H9 (cell line): ENCODE measurements around the gene TMEM39A. TPM values are rescaled to one million over a fixed set of nuclear protein-coding genes. Genes with fewer than 3 reads are reported as not detected.
A peak's percentile ranks its signal among the peaks of the same experiment; 100 is the strongest.

Experiments
- DNase-seq: peaks from one replicate; pipeline ENCODE4 v3.0.0-alpha.2; 2017
- H2AFZ ChIP-seq: one replicate; pipeline ENCODE4 v1.6.1; 2013; ENCODE audit warnings: mild to moderate bottlenecking, low read length, control low read depth, moderate library complexity
- H2AK5ac ChIP-seq: 2 replicates; pipeline ENCODE4 v1.6.1; 2013; ENCODE audit warnings: low read length, control low read depth, mixed read lengths; ENCODE audit not compliant: insufficient read length
- H2BK120ac ChIP-seq: one replicate; pipeline ENCODE4 v1.6.1; 2013; ENCODE audit warnings: low read depth, mild to moderate bottlenecking, low read length, control low read depth, inconsistent platforms; ENCODE audit not compliant: poor library complexity, severe bottlenecking
- H2BK12ac ChIP-seq: 2 replicates; pipeline ENCODE4 v1.6.1; 2013; ENCODE audit warnings: low read length, control low read depth, mixed read lengths, low read depth; ENCODE audit not compliant: insufficient read length
- H2BK15ac ChIP-seq: 2 replicates; pipeline ENCODE4 v1.6.1; 2013; ENCODE audit warnings: low read depth, low read length, control low read depth
- H2BK20ac ChIP-seq: one replicate; pipeline ENCODE4 v1.6.1; 2013; ENCODE audit warnings: low read depth, mild to moderate bottlenecking, low read length, control low read depth, inconsistent platforms; ENCODE audit not compliant: poor library complexity, severe bottlenecking
- H2BK5ac ChIP-seq: 2 replicates; pipeline ENCODE4 v1.6.1; 2013; ENCODE audit warnings: low read length, control low read depth, mixed read lengths; ENCODE audit not compliant: insufficient read length
- H3K14ac ChIP-seq: 2 replicates; pipeline ENCODE4 v1.6.1; 2013; ENCODE audit warnings: low read length, control low read depth; ENCODE audit not compliant: insufficient read depth
- H3K18ac ChIP-seq: 2 replicates; pipeline ENCODE4 v1.6.1; 2013; ENCODE audit warnings: low read depth, mild to moderate bottlenecking, mixed read lengths, low read length, control low read depth; ENCODE audit not compliant: insufficient read length
- H3K23ac ChIP-seq: 2 replicates; pipeline ENCODE4 v1.6.1; 2013; ENCODE audit warnings: low read length, control low read depth, mixed read lengths, low read depth; ENCODE audit not compliant: insufficient read length
- H3K23me2 ChIP-seq: 2 replicates; pipeline ENCODE4 v1.6.1; 2013; ENCODE audit warnings: low read depth, mild to moderate bottlenecking, mixed read lengths, low read length, control low read depth; ENCODE audit not compliant: insufficient read length, poor library complexity, severe bottlenecking
- H3K27ac ChIP-seq: 2 replicates; pipeline ENCODE4 v1.5.1; 2013; ENCODE audit warnings: low read length, control low read depth, mixed read lengths, low read depth; ENCODE audit not compliant: insufficient read length
- H3K27me3 ChIP-seq: 2 replicates; pipeline ENCODE4 v1.6.1; 2013; ENCODE audit warnings: low read length, control low read depth, inconsistent platforms; ENCODE audit not compliant: insufficient read depth
- H3K4ac ChIP-seq: 2 replicates; pipeline ENCODE4 v1.6.1; 2013; ENCODE audit warnings: low read depth, mild to moderate bottlenecking, control low read depth, inconsistent platforms, low read length, moderate library complexity
- H3K4me1 ChIP-seq: 2 replicates; pipeline ENCODE4 v1.6.1; 2013; ENCODE audit warnings: low read length, control low read depth, inconsistent platforms; ENCODE audit not compliant: insufficient read depth
- H3K4me2 ChIP-seq: 2 replicates; pipeline ENCODE4 v1.6.1; 2013; ENCODE audit warnings: low read length, control low read depth, mixed read lengths; ENCODE audit not compliant: insufficient read length, insufficient read depth
- H3K56ac ChIP-seq: 2 replicates; pipeline ENCODE4 v1.6.1; 2013; ENCODE audit warnings: low read depth, mild to moderate bottlenecking, mixed read lengths, low read length, control low read depth; ENCODE audit not compliant: insufficient read length
- H3K79me1 ChIP-seq: 2 replicates; pipeline ENCODE4 v1.6.1; 2013; ENCODE audit warnings: low read depth, mild to moderate bottlenecking, moderate library complexity, low read length, control low read depth, inconsistent platforms; ENCODE audit not compliant: insufficient read depth, poor library complexity, severe bottlenecking
- H3K79me2 ChIP-seq: 2 replicates; pipeline ENCODE4 v1.6.1; 2013; ENCODE audit warnings: low read length, control low read depth, inconsistent platforms; ENCODE audit not compliant: insufficient read depth
- H3K9ac ChIP-seq: 2 replicates; pipeline ENCODE4 v1.6.1; 2013; ENCODE audit warnings: low read length, control low read depth, mixed read lengths; ENCODE audit not compliant: insufficient read length; ENCODE audit errors: extremely low read depth
- H3K9me3 ChIP-seq: one replicate; pipeline ENCODE4 v1.6.1; 2013; ENCODE audit warnings: low read depth, low read length, inconsistent platforms; ENCODE audit not compliant: control insufficient read depth
- H3T11ph ChIP-seq: one replicate; pipeline ENCODE4 v1.6.1; 2013; ENCODE audit warnings: mild to moderate bottlenecking, low read length, control low read depth, inconsistent platforms
- H4K20me1 ChIP-seq: one replicate; pipeline ENCODE4 v1.6.1; 2013; ENCODE audit not compliant: control insufficient read depth, insufficient read length, insufficient read depth
- H4K5ac ChIP-seq: 2 replicates; pipeline ENCODE4 v1.6.1; 2013; ENCODE audit warnings: low read depth, mild to moderate bottlenecking, mixed read lengths, low read length, control low read depth; ENCODE audit not compliant: insufficient read length
- H4K8ac ChIP-seq: replicated peaks from 2 replicates; pipeline ENCODE4 v1.6.1; 2013; ENCODE audit warnings: low read length, control low read depth, mixed read lengths, low read depth; ENCODE audit not compliant: insufficient read length
- H4K91ac ChIP-seq: 2 replicates; pipeline ENCODE4 v1.6.1; 2013; ENCODE audit warnings: low read depth, mild to moderate bottlenecking, moderate library complexity, mixed read lengths, low read length, control low read depth; ENCODE audit not compliant: insufficient read length
- H3K27ac Mint-ChIP-seq, 3 experiments: 2 replicates in 2 of 3; 3 replicates in 1 of 3; pipeline ENCODE4 v1.8.0; 2020 to 2021; ENCODE audit warnings: mixed read lengths in 3 of 3, mild to moderate bottlenecking in 1 of 3, moderate library complexity in 1 of 3
- H3K27me3 Mint-ChIP-seq: 2 replicates; pipeline ENCODE4 v1.8.0; 2021; ENCODE audit warnings: low read depth, mild to moderate bottlenecking, moderate library complexity, mixed read lengths
- H3K36me3 Mint-ChIP-seq, 3 experiments: 2 replicates in 2 of 3; 3 replicates in 1 of 3; pipeline ENCODE4 v1.8.0; 2020 to 2021; ENCODE audit warnings: low read depth in 3 of 3, mixed read lengths in 3 of 3; ENCODE audit not compliant: insufficient read depth in 1 of 3
- H3K4me1 Mint-ChIP-seq, 2 experiments: 2 replicates each; pipeline ENCODE4 v1.8.0; 2020; ENCODE audit warnings: mixed read lengths in 2 of 2
- H3K4me3 Mint-ChIP-seq, 2 experiments: 2 replicates in 1 of 2; 3 replicates in 1 of 2; pipeline ENCODE4 v1.8.0; 2020 to 2021; ENCODE audit warnings: mild to moderate bottlenecking in 2 of 2, mixed read lengths in 2 of 2, moderate library complexity in 1 of 2
- H3K9me3 Mint-ChIP-seq, 2 experiments: 2 replicates in 1 of 2; 3 replicates in 1 of 2; pipeline ENCODE4 v1.8.0; 2020; ENCODE audit warnings: mild to moderate bottlenecking in 2 of 2, mixed read lengths in 2 of 2, moderate library complexity in 1 of 2
- WGBS: extraction: QIAGEN DNeasy Blood & Tissue Kit; methylation state at CpG from one replicate; pipeline ENCODE4 v1.1.7; 2013; ENCODE audit warnings: missing lambda C conversion rate, low lambda C conversion rate, mixed read lengths; ENCODE audit not compliant: insufficient read length; ENCODE audit errors: extremely low coverage; 5-methylcytosine and 5-hydroxymethylcytosine counted together
- total RNA-seq: library from RNA; stranded (reverse); gene quantifications from 2 replicates; pipeline ENCODE4 v1.2.1, GENCODE V29; 2021
- TF ChIP-seq, protein P1 (sequence below): fragments of 200-600 bp; sonication (generic); conservative IDR thresholded peaks from 3 replicates; pipeline ENCODE4 v1.8.0; 2021; ENCODE audit warnings: antibody characterized with exemption, mild to moderate bottlenecking

TMEM39A gene
- total RNA-seq, 1 experiment from 2014 or later = 45.0 TPM

DNA sequence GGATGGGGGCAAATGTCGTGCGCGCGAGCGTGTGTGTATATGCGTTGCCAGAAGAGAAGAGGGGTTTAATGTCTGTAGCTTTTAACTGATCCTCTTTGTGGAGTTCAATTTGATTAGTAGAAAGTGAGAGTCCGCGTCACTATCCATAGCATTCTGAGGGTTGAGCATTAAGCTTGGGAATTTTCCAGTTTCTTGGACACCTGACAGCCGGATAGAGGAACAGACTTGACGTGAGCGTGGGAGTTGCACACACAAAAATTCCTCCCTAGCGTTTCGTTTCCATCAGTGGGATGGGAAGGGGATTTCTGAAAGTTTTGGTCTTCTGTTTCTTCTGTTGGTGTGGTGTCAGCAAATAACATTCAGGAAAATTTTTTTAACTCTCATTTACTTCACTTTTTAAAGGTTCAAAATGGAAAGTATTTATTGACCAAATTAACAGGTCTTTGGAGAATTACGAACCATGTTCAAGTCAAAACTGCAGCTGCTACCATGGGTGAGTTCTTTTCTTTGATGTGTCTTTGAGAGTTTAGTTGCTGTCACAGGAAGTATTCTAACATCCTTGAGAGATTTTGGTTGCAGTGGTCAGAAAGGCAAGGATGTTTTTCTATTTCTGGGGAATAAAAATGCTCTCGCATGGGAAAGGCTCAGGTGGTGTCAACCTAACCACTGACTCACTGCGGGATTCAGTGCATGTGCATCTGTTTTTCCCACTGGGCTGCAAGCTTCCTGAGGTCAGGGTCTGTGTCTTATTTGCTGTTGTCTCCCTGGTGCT is 6.2 kb upstream of the TMEM39A start:
- Histone ChIP-seq H2AK5ac (no peak overlapping the region), H3K4ac (no peak overlapping the region), H3K23me2 (no peaks in the 10 kb centered on the region), H4K8ac (no peak overlapping the region), H2BK5ac (no peak overlapping the region), H3K27ac (no peak overlapping the region), H2AFZ (no peak overlapping the region), H3T11ph (no peak overlapping the region), H4K20me1 (no peaks in the 10 kb centered on the region), H3K79me1 (peaks cover 5% of the 10 kb centered on the region), H3K14ac (no peak overlapping the region), H3K18ac (no peak overlapping the region), H2BK20ac (no peak overlapping the region), H3K9ac (peak overlapping the region; percentile 63), H3K4me1 (peaks cover 3% of the 10 kb centered on the region; the same call in 1 of the 2 replicates), H2BK12ac (no peak overlapping the region), H4K91ac (no peak overlapping the region), H3K23ac (no peak overlapping the region), H2BK120ac (no peak overlapping the region), H4K5ac (no peak overlapping the region), H3K4me2 (peak overlapping the region; percentile 86), H3K27me3 (no peaks in the 10 kb centered on the region), H3K56ac (no peak overlapping the region), H2BK15ac (no peak overlapping the region), H3K79me2 (no peaks in the 10 kb centered on the region), H3K9me3 (no peaks in the 10 kb centered on the region)
- Mint-ChIP-seq H3K27ac (peak overlapping the region in 2 of 3 experiments; percentile 6 to 53; a peak in 2 of 7 replicates), H3K9me3 (no peaks in the 10 kb centered on the region; a peak in 1 of 5 replicates), H3K4me1 (peaks cover 17 to 19% of the 10 kb centered on the region in 2 experiments), H3K27me3 (no peaks in the 10 kb centered on the region), H3K4me3 (peak overlapping the region; percentile 83 to 96), H3K36me3 (peaks cover 2 to 17% (median 15%) of the 10 kb centered on the region in 3 experiments)
- DNase-seq = no peak
- no CpG with 5 or more reads among the region's 16 CpGs for WGBS
- TF ChIP-seq, protein P1, sequence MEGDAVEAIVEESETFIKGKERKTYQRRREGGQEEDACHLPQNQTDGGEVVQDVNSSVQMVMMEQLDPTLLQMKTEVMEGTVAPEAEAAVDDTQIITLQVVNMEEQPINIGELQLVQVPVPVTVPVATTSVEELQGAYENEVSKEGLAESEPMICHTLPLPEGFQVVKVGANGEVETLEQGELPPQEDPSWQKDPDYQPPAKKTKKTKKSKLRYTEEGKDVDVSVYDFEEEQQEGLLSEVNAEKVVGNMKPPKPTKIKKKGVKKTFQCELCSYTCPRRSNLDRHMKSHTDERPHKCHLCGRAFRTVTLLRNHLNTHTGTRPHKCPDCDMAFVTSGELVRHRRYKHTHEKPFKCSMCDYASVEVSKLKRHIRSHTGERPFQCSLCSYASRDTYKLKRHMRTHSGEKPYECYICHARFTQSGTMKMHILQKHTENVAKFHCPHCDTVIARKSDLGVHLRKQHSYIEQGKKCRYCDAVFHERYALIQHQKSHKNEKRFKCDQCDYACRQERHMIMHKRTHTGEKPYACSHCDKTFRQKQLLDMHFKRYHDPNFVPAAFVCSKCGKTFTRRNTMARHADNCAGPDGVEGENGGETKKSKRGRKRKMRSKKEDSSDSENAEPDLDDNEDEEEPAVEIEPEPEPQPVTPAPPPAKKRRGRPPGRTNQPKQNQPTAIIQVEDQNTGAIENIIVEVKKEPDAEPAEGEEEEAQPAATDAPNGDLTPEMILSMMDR = no peak
